RWPE1 (cell line): ENCODE data around the gene NR5A1.

Experiments
- CTCF ChIA-PET: fragments of 350-600 bp; sonication (Branson Sonifier 250); formaldehyde crosslinking; extraction: SDS; loops from one replicate; lab custom pipeline; 2021; lab: Yijun Ruan, JAX
- POLR2A ChIA-PET: fragments of 400-600 bp; formaldehyde crosslinking; extraction: SDS; loops from one replicate; lab custom pipeline; 2020; ENCODE audit warnings: antibody characterized with exemption; ENCODE audit not compliant: low non-redundant PET; lab: Yijun Ruan, JAX
- DNase-seq: peaks from one replicate; pipeline ENCODE4 v3.0.0; 2012; ENCODE audit warnings: low spot score
- H3K27ac ChIP-seq: fragments of 450-650 bp; 2 replicates; pipeline ENCODE4 v1.5.1; 2017
- TF ChIP-seq, protein P1 (sequence below): fragments of 450-650 bp; conservative IDR thresholded peaks from 2 replicates; pipeline ENCODE4 v1.5.1; 2017; ENCODE audit warnings: low read depth, mild to moderate bottlenecking

Gene NR5A1

GRCh38 chr9:124488641-124489210 lies 18.5 kb downstream of the NR5A1 start:
- TF ChIP-seq, protein P1, sequence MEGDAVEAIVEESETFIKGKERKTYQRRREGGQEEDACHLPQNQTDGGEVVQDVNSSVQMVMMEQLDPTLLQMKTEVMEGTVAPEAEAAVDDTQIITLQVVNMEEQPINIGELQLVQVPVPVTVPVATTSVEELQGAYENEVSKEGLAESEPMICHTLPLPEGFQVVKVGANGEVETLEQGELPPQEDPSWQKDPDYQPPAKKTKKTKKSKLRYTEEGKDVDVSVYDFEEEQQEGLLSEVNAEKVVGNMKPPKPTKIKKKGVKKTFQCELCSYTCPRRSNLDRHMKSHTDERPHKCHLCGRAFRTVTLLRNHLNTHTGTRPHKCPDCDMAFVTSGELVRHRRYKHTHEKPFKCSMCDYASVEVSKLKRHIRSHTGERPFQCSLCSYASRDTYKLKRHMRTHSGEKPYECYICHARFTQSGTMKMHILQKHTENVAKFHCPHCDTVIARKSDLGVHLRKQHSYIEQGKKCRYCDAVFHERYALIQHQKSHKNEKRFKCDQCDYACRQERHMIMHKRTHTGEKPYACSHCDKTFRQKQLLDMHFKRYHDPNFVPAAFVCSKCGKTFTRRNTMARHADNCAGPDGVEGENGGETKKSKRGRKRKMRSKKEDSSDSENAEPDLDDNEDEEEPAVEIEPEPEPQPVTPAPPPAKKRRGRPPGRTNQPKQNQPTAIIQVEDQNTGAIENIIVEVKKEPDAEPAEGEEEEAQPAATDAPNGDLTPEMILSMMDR, result no peak
- ChIA-PET CTCF (no interaction called here), POLR2A (no interaction called here)
- no peak for DNase-seq
- H3K27ac ChIP-seq, result no peak overlapping the region

- TF ChIP-seq, protein P1, result no peak
- ChIA-PET POLR2A (no interaction called here), CTCF (interaction anchor here (0.7 kb wide), 3 partner anchors 28 to 94 kb away, joined by 3 to 4 read pairs (median 3); no protein-coding TSS in a partner anchor)
- H3K27ac ChIP-seq, result no peak overlapping the region
- DNase-seq, result no peak
These were observed 19.7 kb downstream of the NR5A1 start for GRCh38 chr9:124487260-124488182.

GRCh38 chr9:124486778-124487259 lies 20.4 kb downstream of the NR5A1 start:
- no peak overlapping the region for H3K27ac ChIP-seq
- no peak for DNase-seq
- ChIA-PET CTCF (interaction anchor here (0.7 kb wide), 2 partner anchors 28 to 39 kb away, joined by 3 read pairs; no protein-coding TSS in a partner anchor), POLR2A (no interaction called here)
- TF ChIP-seq, protein P1, result no peak

DNA sequence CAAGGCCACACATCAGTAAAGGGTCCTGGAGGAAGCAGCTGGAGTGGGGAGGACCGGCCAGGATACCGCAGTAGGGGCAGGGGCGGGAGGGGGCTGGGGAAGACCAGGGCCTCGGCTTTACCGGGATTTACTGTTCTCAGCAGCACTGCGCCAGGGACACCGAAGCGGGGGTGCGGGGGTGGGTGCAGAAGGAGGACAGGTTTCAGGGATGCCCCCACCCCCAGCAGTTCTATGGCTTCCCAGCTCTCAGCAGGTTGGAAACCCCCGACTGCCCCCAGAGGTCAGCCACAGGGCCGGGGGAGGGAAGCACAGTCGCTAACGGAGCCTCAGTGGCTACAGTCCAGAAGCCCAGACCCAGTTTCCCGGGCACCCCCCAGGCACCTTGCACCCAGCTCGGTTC lies 21.3 kb downstream of the NR5A1 start:
- POLR2A ChIA-PET, result no interaction called here
- H3K27ac ChIP-seq, result no peak overlapping the region
- TF ChIP-seq, protein P1, result no peak
- DNase-seq, result no peak
- CTCF ChIA-PET, result interaction anchor here (0.8 kb wide), 1 partner anchor 123 kb away, joined by 3 read pairs; no protein-coding TSS in a partner anchor

DNA sequence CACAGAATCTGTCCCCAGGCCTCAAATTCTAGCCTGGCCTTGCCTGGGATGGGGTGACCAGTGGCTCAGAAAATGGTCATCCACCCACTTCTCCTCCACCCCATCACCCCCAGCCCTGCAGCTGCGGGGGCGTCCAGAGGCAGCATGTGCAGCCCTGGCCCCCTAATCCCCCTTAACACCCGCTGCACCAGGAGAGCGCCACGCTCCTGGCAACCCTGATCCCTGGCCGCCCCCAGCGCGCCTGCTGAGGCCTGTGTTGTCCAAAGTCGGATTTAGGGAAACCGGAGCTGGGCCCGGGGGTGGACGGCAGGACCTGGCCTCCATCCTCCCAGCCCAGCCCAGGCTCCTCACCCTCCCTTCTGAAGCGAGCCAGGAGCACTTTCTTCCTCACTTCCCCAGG lies 22.0 kb downstream of the NR5A1 start:
- no peak for DNase-seq
- H3K27ac ChIP-seq, result no peak overlapping the region
- POLR2A ChIA-PET, result no interaction called here
- CTCF ChIA-PET, result interaction anchor here (0.8 kb wide), 1 partner anchor 122 kb away, joined by 3 read pairs; no protein-coding TSS in a partner anchor
- TF ChIP-seq, protein P1, result no peak

- POLR2A ChIA-PET, result no interaction called here
- no peak for DNase-seq
- CTCF ChIA-PET, result interaction anchor here (0.6 kb wide), 2 partner anchors 14 to 18 kb away, joined by 3 to 4 read pairs; no protein-coding TSS in a partner anchor
- TF ChIP-seq, protein P1, result no peak
- H3K27ac ChIP-seq, result no peak overlapping the region
These were observed 23.7 kb downstream of the NR5A1 start for GRCh38 chr9:124483481-124483880.
